OCI-LY3 (cell line): ENCODE data around the gene FARP1.

Experiments used
- CTCF ChIP-seq: fragments of 200-600, 300-600 bp; sonication (generic); IDR thresholded peaks from 2 replicates; pipeline ENCODE4 v1.5.1; 2014; ENCODE audit warnings: antibody characterized with exemption, low read length, low read depth
- EZH2phosphoT487 ChIP-seq: fragments of 200-600 bp; shearing (Covaris generic); IDR thresholded peaks from 2 replicates; pipeline ENCODE4 v1.6.1; 2018; ENCODE audit warnings: antibody characterized with exemption, mixed run types, low read depth

DNA sequence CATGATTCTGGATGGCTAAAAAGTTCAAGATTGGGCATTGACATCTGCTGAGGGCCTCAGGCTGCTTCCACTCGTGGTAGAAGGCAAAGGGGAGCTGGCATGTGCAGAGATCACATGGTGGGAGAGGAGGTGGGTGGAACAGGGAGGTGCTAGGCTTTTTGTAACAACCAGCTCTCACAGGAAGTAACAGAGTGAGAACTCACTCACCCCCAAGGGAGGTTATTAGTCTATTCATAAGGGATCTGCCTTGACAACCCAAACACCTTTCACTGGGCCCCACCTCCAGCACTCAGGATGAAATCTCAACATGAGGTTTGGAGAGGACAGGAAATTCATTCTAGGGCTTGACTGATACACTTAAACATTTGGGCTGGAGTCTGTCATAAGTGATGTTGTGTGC, 231.9 kb downstream of the FARP1 start:
- TF ChIP-seq CTCF (no peak), EZH2phosphoT487 (no peak)
